Mesenchymal stem cell (in vitro differentiated cells and primary cell): ENCODE data around the gene ZSCAN25.

Source experiments
- DNase-seq: peaks from one replicate; pipeline ENCODE4 v3.0.0-alpha.2; 2013
- H2AFZ ChIP-seq: one replicate; pipeline ENCODE4 v1.6.1; 2013; ENCODE audit warnings: low read depth, mild to moderate bottlenecking, control low read depth, inconsistent platforms, low read length, moderate library complexity
- H2AK5ac ChIP-seq: 2 replicates; pipeline ENCODE4 v1.6.1; 2013; ENCODE audit warnings: low read length, moderate library complexity, mild to moderate bottlenecking, inconsistent platforms; ENCODE audit not compliant: severe bottlenecking
- H2BK120ac ChIP-seq: one replicate; pipeline ENCODE4 v1.6.1; 2013; ENCODE audit warnings: low read depth, mild to moderate bottlenecking, inconsistent platforms, low read length, moderate library complexity
- H2BK12ac ChIP-seq, 2 experiments: one replicate each; pipeline ENCODE4 v1.6.1; 2013; ENCODE audit warnings: inconsistent platforms in 2 of 2, low read length in 2 of 2, mild to moderate bottlenecking in 2 of 2, moderate library complexity in 2 of 2, control low read depth in 1 of 2
- H2BK15ac ChIP-seq: one replicate; pipeline ENCODE4 v1.6.1; 2013; ENCODE audit warnings: mild to moderate bottlenecking, low read depth, inconsistent platforms; ENCODE audit not compliant: poor library complexity, severe bottlenecking
- H2BK5ac ChIP-seq: 2 replicates; pipeline ENCODE4 v1.6.1; 2013; ENCODE audit warnings: low read depth, mild to moderate bottlenecking, low read length, control low read depth, inconsistent platforms; ENCODE audit not compliant: poor library complexity, severe bottlenecking
- H3K14ac ChIP-seq, 2 experiments: one replicate each; pipeline ENCODE4 v1.6.1; 2013; ENCODE audit warnings: inconsistent platforms in 2 of 2, low read length in 2 of 2, control low read depth in 1 of 2, mild to moderate bottlenecking in 1 of 2, moderate library complexity in 1 of 2
- H3K18ac ChIP-seq, 2 experiments: one replicate each; pipeline ENCODE4 v1.6.1; 2013; ENCODE audit warnings: inconsistent platforms in 2 of 2, low read length in 2 of 2, control low read depth in 1 of 2, low read depth in 1 of 2, mild to moderate bottlenecking in 1 of 2
- H3K23ac ChIP-seq, 2 experiments: one replicate each; pipeline ENCODE4 v1.6.1; 2013; ENCODE audit warnings: inconsistent platforms in 2 of 2, low read length in 2 of 2, mild to moderate bottlenecking in 2 of 2, moderate library complexity in 2 of 2, control low read depth in 1 of 2
- H3K27ac ChIP-seq: 2 replicates; pipeline ENCODE4 v1.5.1; 2013; ENCODE audit warnings: mild to moderate bottlenecking, moderate library complexity, low read length, control low read depth, inconsistent platforms; ENCODE audit not compliant: poor library complexity, severe bottlenecking
- H3K27me3 ChIP-seq, 2 experiments: 2 replicates each; pipeline versions ENCODE4 v1.6.1 to v1.7.0; 2013; ENCODE audit warnings: low read length in 2 of 2, mild to moderate bottlenecking in 2 of 2, moderate library complexity in 2 of 2, control low read depth in 1 of 2, inconsistent platforms in 1 of 2; ENCODE audit not compliant: control insufficient read depth in 1 of 2, insufficient read depth in 1 of 2
- H3K36me3 ChIP-seq, 2 experiments: 2 replicates each; pipeline versions ENCODE4 v1.6.1 to v1.7.0; 2013; ENCODE audit warnings: low read length in 2 of 2, control low read depth in 1 of 2, inconsistent platforms in 1 of 2, low read depth in 1 of 2, mild to moderate bottlenecking in 1 of 2; ENCODE audit not compliant: insufficient read depth in 2 of 2, control insufficient read depth in 1 of 2
- H3K4ac ChIP-seq, 2 experiments: one replicate each; pipeline ENCODE4 v1.6.1; 2013; ENCODE audit warnings: inconsistent platforms in 2 of 2, low read length in 2 of 2, mild to moderate bottlenecking in 2 of 2, moderate library complexity in 2 of 2, control low read depth in 1 of 2, low read depth in 1 of 2
- H3K4me1 ChIP-seq: 2 replicates; pipeline ENCODE4 v1.6.1; 2013; ENCODE audit warnings: low read depth, low read length, control low read depth; ENCODE audit not compliant: control insufficient read depth, insufficient read depth
- H3K4me2 ChIP-seq: 2 replicates; pipeline ENCODE4 v1.6.1; 2013; ENCODE audit warnings: low read length, mild to moderate bottlenecking, inconsistent platforms; ENCODE audit not compliant: poor library complexity, severe bottlenecking
- H3K4me3 ChIP-seq, 2 experiments: 2 replicates each; pipeline versions ENCODE4 v1.5.1 to v1.7.0; 2013; ENCODE audit warnings: low read length in 2 of 2, mild to moderate bottlenecking in 2 of 2, control low read depth in 1 of 2, low read depth in 1 of 2; ENCODE audit not compliant: insufficient read depth in 1 of 2
- H3K79me1 ChIP-seq: replicated peaks from 2 replicates; pipeline ENCODE4 v1.6.1; 2013; ENCODE audit warnings: mild to moderate bottlenecking, control low read depth, low read length, inconsistent platforms; ENCODE audit not compliant: poor library complexity, severe bottlenecking
- H3K9ac ChIP-seq: 2 replicates; pipeline ENCODE4 v1.7.0; 2013; ENCODE audit warnings: mild to moderate bottlenecking, low read length, moderate library complexity
- H3K9me3 ChIP-seq: 2 replicates; pipeline ENCODE4 v1.7.0; 2013; ENCODE audit warnings: mild to moderate bottlenecking, low read length; ENCODE audit not compliant: control insufficient read depth
- H4K8ac ChIP-seq: one replicate; pipeline ENCODE4 v1.6.1; 2013; ENCODE audit warnings: inconsistent platforms, mild to moderate bottlenecking, low read length, moderate library complexity
- H4K91ac ChIP-seq: one replicate; pipeline ENCODE4 v1.6.1; 2013; ENCODE audit warnings: mild to moderate bottlenecking, low read length, inconsistent platforms
- WGBS: methylation state at CpG from one replicate; pipeline ENCODE4 v1.1.7; 2013; ENCODE audit warnings: mixed read lengths; 5-methylcytosine and 5-hydroxymethylcytosine counted together

ZSCAN25 gene

DNA sequence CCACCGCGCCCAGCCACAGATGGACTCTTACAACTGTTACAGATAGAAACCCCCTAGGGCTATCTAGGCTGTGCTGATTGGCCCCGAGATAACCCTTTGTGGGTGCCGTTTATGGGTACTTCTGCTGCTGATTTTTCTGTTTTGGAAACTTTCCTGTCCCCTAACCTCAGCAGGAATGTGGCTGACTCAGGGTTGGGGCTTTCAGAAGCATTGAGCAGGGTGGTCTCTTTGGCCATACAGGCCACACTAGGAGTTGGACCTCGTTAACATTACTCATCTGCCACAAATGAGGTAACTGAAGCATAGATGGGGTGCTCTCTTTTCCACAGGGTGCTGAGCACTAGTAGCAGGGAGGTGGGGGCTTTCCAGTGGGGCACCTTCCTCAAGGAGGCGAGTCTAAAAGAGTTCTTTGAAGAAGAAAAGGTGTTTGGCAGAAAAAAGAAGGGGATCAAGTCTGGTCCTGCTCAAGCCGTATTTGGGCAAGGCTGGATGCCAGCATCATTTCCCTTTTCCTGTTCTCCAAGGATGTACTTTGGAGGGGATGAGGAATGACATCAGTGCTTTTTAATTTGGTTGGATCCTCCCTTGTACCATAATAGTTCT is 6.4 kb downstream of the ZSCAN25 start:
- no peak overlapping the region for H3K4ac ChIP-seq
- H2BK15ac ChIP-seq: no peak overlapping the region
- DNase-seq: no peak
- no peak overlapping the region for H3K23ac ChIP-seq
- H2BK5ac ChIP-seq: no peak overlapping the region
- H3K4me1 ChIP-seq: peaks cover 1% of the 10 kb centered on the region
- no peak overlapping the region for H3K18ac ChIP-seq
- H4K8ac ChIP-seq: no peak overlapping the region
- peaks cover 68 to 98% of the 10 kb centered on the region in 2 experiments for H3K36me3 ChIP-seq
- H2BK120ac ChIP-seq: no peak overlapping the region
- no peaks in the 10 kb centered on the region for H3K27me3 ChIP-seq
- no peak overlapping the region for H3K27ac ChIP-seq
- H3K9me3 ChIP-seq: no peaks in the 10 kb centered on the region
- no peak overlapping the region for H3K9ac ChIP-seq
- no peak overlapping the region for H2AFZ ChIP-seq
- peaks cover 65% of the 10 kb centered on the region for H3K79me1 ChIP-seq
- H3K14ac ChIP-seq: no peak overlapping the region
- WGBS: 90% methylated on average over 7 of the region's 7 CpGs
- no peak overlapping the region for H4K91ac ChIP-seq
- H2BK12ac ChIP-seq: no peak overlapping the region
- H3K4me2 ChIP-seq: no peak overlapping the region
- no peak overlapping the region for H2AK5ac ChIP-seq
- no peak overlapping the region for H3K4me3 ChIP-seq

DNA sequence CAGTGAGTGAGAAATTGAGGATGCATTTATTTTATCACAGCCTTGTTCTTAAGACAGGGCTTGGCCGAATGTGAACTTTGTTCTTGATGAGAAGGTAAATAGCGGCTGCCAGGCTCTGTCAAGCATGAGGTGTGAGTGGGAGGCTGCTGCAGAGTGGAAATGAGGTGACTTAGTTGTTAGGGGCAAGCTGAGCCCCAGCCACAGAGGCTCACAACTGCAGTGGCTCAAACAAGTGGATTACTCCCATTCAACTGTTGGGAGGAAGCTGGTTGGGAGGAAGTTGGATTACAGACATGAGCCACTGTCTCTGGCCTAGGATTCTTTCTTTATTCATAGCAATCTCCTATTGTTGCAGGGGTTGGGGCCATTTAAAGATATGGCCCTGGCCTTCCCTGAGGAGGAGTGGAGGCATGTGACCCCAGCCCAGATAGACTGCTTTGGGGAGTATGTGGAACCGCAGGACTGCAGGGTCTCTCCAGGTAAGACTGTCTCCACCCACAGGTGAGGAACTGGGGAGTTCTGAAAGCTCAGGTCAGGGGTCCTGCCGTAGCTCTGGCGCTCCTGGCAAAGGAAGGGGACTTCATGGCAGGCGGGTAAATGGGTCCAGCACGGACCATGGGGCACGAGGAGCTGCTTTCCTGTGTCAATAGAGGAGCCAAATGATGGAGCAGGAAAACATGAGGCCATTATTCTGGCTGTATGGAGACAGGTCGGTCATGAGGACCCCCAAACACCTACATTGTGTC is 7.1 kb downstream of the ZSCAN25 start:
- Histone ChIP-seq H3K23ac (no peak overlapping the region), H3K27ac (no peak overlapping the region), H2AK5ac (no peak overlapping the region), H2BK12ac (no peak overlapping the region), H2AFZ (no peak overlapping the region), H3K9ac (no peak overlapping the region), H3K4me1 (no peaks in the 10 kb centered on the region), H3K4ac (no peak overlapping the region), H2BK120ac (no peak overlapping the region), H4K8ac (no peak overlapping the region), H2BK15ac (no peak overlapping the region), H3K18ac (no peak overlapping the region), H4K91ac (no peak overlapping the region), H3K79me1 (peaks cover 64% of the 10 kb centered on the region), H3K4me3 (no peak overlapping the region), H3K14ac (no peak overlapping the region), H3K9me3 (no peaks in the 10 kb centered on the region), H2BK5ac (no peak overlapping the region), H3K4me2 (no peak overlapping the region), H3K27me3 (no peaks in the 10 kb centered on the region), H3K36me3 (peaks cover 72 to 100% of the 10 kb centered on the region in 2 experiments)
- WGBS: 96% methylated on average over 9 of the region's 9 CpGs
- no peak for DNase-seq

DNA sequence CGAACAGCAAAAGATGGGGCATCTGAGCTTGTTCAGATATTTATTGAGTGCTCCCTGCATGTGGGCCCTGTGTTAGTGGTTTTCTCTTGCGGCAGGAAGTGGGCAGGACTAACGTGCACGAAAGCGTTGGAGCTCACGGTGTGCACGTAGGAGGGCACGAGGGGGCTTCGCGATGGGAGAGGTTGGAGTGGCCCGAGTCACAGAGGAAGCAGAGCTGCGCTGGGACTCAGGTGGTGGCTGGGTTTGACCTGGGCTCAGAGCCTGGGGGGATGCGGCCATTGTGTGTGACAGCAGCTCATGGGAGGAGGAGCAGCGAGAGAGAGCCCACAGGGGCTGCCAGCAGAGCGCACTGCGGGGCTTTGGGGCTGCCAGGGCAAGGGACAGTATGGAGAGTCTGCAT is 7.7 kb downstream of the ZSCAN25 start:
- Histone ChIP-seq H3K79me1 (peaks cover 68% of the 10 kb centered on the region), H3K36me3 (peaks cover 76 to 100% of the 10 kb centered on the region in 2 experiments), H3K4me1 (no peaks in the 10 kb centered on the region), H3K4me2 (no peak overlapping the region), H2AFZ (no peak overlapping the region), H2BK12ac (no peak overlapping the region), H2BK120ac (no peak overlapping the region), H2BK5ac (no peak overlapping the region), H3K23ac (no peak overlapping the region), H3K14ac (no peak overlapping the region), H3K9me3 (no peaks in the 10 kb centered on the region), H3K9ac (no peak overlapping the region), H3K18ac (no peak overlapping the region), H2AK5ac (no peak overlapping the region), H4K91ac (no peak overlapping the region), H4K8ac (no peak overlapping the region), H2BK15ac (no peak overlapping the region), H3K4ac (no peak overlapping the region), H3K4me3 (no peak overlapping the region), H3K27ac (no peak overlapping the region), H3K27me3 (no peaks in the 10 kb centered on the region)
- no peak for DNase-seq
- 98% methylated on average over 16 of the region's 16 CpGs for WGBS

DNA sequence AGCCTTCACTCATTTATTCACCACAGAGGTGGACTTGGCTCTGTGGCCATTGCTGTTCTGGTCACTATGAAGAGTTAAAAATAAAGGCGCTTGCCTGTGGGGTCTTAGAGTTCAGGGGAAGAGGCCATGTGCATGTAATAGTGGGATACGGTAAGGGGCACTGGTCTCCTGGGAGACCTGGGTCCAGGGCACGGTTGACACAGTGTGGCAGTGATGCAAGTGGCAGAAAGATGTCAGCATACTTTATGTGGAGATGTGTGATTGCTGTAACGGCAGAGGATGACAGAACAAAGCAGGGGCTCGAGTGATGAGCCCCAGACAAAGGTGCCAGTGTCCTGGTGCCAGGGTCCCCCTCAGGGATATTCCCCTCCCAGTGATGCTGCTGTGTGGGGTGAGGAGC is 8.6 kb downstream of the ZSCAN25 start:
- H2AFZ ChIP-seq: no peak overlapping the region
- H3K4ac ChIP-seq: no peak overlapping the region
- peaks cover 65% of the 10 kb centered on the region for H3K79me1 ChIP-seq
- H3K23ac ChIP-seq: no peak overlapping the region
- no peaks in the 10 kb centered on the region for H3K27me3 ChIP-seq
- H4K8ac ChIP-seq: no peak overlapping the region
- no peak overlapping the region for H3K4me3 ChIP-seq
- no peak overlapping the region for H3K14ac ChIP-seq
- no peak overlapping the region for H2BK15ac ChIP-seq
- no peak overlapping the region for H4K91ac ChIP-seq
- no peaks in the 10 kb centered on the region for H3K4me1 ChIP-seq
- H3K18ac ChIP-seq: no peak overlapping the region
- peaks cover 76 to 100% of the 10 kb centered on the region in 2 experiments for H3K36me3 ChIP-seq
- no peak overlapping the region for H3K9ac ChIP-seq
- no peak overlapping the region for H2BK120ac ChIP-seq
- no peaks in the 10 kb centered on the region for H3K9me3 ChIP-seq
- H2AK5ac ChIP-seq: no peak overlapping the region
- H2BK5ac ChIP-seq: no peak overlapping the region
- no peak overlapping the region for H3K4me2 ChIP-seq
- H3K27ac ChIP-seq: no peak overlapping the region
- H2BK12ac ChIP-seq: no peak overlapping the region
- DNase-seq: no peak
- 95% methylated on average over 5 of the region's 5 CpGs for WGBS
